Pancreas (tissue), 10 donors: ENCODE results near the gene PPY. TPM values are rescaled to one million over a fixed set of nuclear protein-coding genes. Genes with fewer than 3 reads are reported as not detected.

ENCODE experiments used
- ATAC-seq, 4 donors: fragments of 200-7000 bp; cut with Tn5 transposase; one replicate each; pipeline versions ENCODE4 v1.8.0 to v1.9.1; 2020; ENCODE audit warnings: mild to moderate bottlenecking in 4 of 4, moderate library complexity in 4 of 4
- DNase-seq, 6 donors: peaks; one replicate each; pipeline ENCODE4 v3.0.0-alpha.2; 2020
- FAIRE-seq: peaks from 2 replicates; lab custom pipeline; 2012; peaks lifted over from hg19 to GRCh38; lab: Jason Lieb, UNC
- H3K27ac ChIP-seq, 4 donors: fragments of 200-600 bp; sonication (generic); 1 replicate in 3 of 4; 2 replicates in 1 of 4; pipeline versions ENCODE4 v1.5.0 to v1.8.0; 2020
- H3K27me3 ChIP-seq, 4 donors: fragments of 200-600 bp; one replicate each; pipeline ENCODE4 v1.8.0; 2021
- H3K36me3 ChIP-seq, 3 donors: fragments of 200-600 bp; sonication (generic) in 1 of 3; one replicate each; pipeline versions ENCODE4 v1.5.0 to v1.8.0; 2020 to 2021
- H3K4me1 ChIP-seq, 3 donors: fragments of 200-600 bp; one replicate each; pipeline ENCODE4 v1.8.0; 2021
- H3K4me3 ChIP-seq, 4 donors: fragments of 200-600 bp; sonication (generic) in 2 of 4; one replicate each; pipeline versions ENCODE4 v1.5.0 to v1.8.0; 2020 to 2021
- H3K9me3 ChIP-seq, 4 donors: fragments of 200-600 bp; one replicate each; pipeline ENCODE4 v1.8.0; 2021
- CTCF ChIP-seq, 4 donors: fragments of 200-600 bp; sonication (generic) in 3 of 4; IDR thresholded peaks; one replicate each; pipeline versions ENCODE4 v1.5.0 to v1.8.0; 2021; ENCODE audit warnings: antibody characterized with exemption in 4 of 4
- WGBS, 2 donors: extraction: QIAGEN DNeasy Blood & Tissue Kit; methylation state at CpG; one replicate each; pipeline ENCODE4 v1.1.7; 2013; 5-methylcytosine and 5-hydroxymethylcytosine counted together
- intact Hi-C, 3 donors: fragments of 100-400 bp; cut with DNase I; formaldehyde crosslinking; loops; one replicate each; pipeline versions ENCODE4 v1.11.1 to v1.14.2; 2022
- polyA plus RNA-seq, 2 donors: library from polyadenylated mRNA; stranded (reverse); fragments of 200-250 nt; gene quantifications; one replicate each; pipeline ENCODE4 v1.2.3, GENCODE V29; 2013
- total RNA-seq, 6 donors: library from RNA; stranded (reverse); fragmentation: NEBNext Ultra II Directional in 4 of 6; extraction: Animal tissue kit (Norgen Biotek cat#: 25700) in 4 of 6; gene quantifications; one replicate each; pipeline versions ENCODE4 v1.2.1 to v1.2.4, GENCODE V29; 2021 to 2023
- donor health status: healthy with polysubstance abuse.
- donor health status: DM: no; HTN: no; CAD: no; lungs with moderate emphysema.
- donor health status: DM: no; HTN: no; CAD: no.
- donor health status: control.
- donor health status: control.
- donor health status: Bipolar disorder and iron deficiency.
- donor health status: DM: yes; HTN: yes; CAD: no.
- donor health status: DM: no; HTN: no; CAD: no.
- donor health status: DM: no; HTN: no; CAD: no.
- donor health status: DM: yes; HTN: yes; CAD: no.

Gene PPY
- total and polyA plus RNA-seq, 8 donors: 7.2 to 392 (median 35.7) TPM

- intact Hi-C loops: no loop called here
- no peaks in the 10 kb centered on the region for H3K27me3 ChIP-seq
- H3K36me3 ChIP-seq: no peaks in the 10 kb centered on the region
- no peak overlapping the region for H3K27ac ChIP-seq
- H3K4me3 ChIP-seq: peak overlapping the region in 3 of 4 donors; percentile 15 to 44 (median 40)
- peaks cover 0 to 6% (median 0%) of the 10 kb centered on the region in 3 donors for H3K4me1 ChIP-seq
- 6% methylated on average over 42 of the region's 42 CpGs for WGBS, 2 donors
- no peak for TF ChIP-seq CTCF (IDR thresholded peaks at IDR 0.05)
- no peak for FAIRE-seq
- ATAC-seq: peak; percentile 30 to 59 (median 38)
- DNase-seq: peak in 3 of 6 donors; percentile 26 to 69 (median 43)
- H3K9me3 ChIP-seq: no peaks in the 10 kb centered on the region
Measured at GRCh38 chr17:43927060-43927864, 15.0 kb downstream of the PPY start.

GRCh38 chr17:43924558-43924957 is 17.7 kb downstream of the PPY start:
- H3K27me3 ChIP-seq: no peaks in the 10 kb centered on the region
- intact Hi-C loops: no loop called here

GRCh38 chr17:43920500-43921095 is 21.7 kb downstream of the PPY start:
- FAIRE-seq: no peak
- Histone ChIP-seq H3K9me3 (no peaks in the 10 kb centered on the region), H3K27me3 (no peaks in the 10 kb centered on the region), H3K4me1 (no peaks in the 10 kb centered on the region), H3K4me3 (no peak overlapping the region), H3K36me3 (no peaks in the 10 kb centered on the region), H3K27ac (no peak overlapping the region)
- WGBS, 2 donors: 36 to 37% methylated on average over 10 of the region's 10 CpGs
- intact Hi-C loops: no loop called here
- DNase-seq: no peak
- TF ChIP-seq CTCF (IDR thresholded peaks at IDR 0.05): no peak
- ATAC-seq: peak in 2 of 4 donors; percentile 36 to 67

More at GRCh38 chr17:43924558-43924957, 17.7 kb downstream of the PPY start:
- Histone ChIP-seq H3K27ac (no peak overlapping the region), H3K4me1 (no peaks in the 10 kb centered on the region), H3K4me3 (no peak overlapping the region), H3K9me3 (no peaks in the 10 kb centered on the region), H3K36me3 (no peaks in the 10 kb centered on the region)
- FAIRE-seq (no peak), DNase-seq (no peak), ATAC-seq (no peak)
- TF ChIP-seq CTCF (IDR thresholded peaks at IDR 0.05): no peak
- 65 to 66% methylated on average over 2 of the region's 2 CpGs for WGBS, 2 donors

GRCh38 chr17:43918026-43918389 is 24.3 kb downstream of the PPY start:
- intact Hi-C loops: no loop called here
- 71 to 75% methylated on average over 13 of the region's 13 CpGs for WGBS, 2 donors
- Histone ChIP-seq H3K4me3 (no peak overlapping the region), H3K27me3 (no peaks in the 10 kb centered on the region), H3K9me3 (no peaks in the 10 kb centered on the region), H3K36me3 (no peaks in the 10 kb centered on the region), H3K4me1 (no peaks in the 10 kb centered on the region), H3K27ac (no peak overlapping the region)
- DNase-seq (no peak), FAIRE-seq (no peak), ATAC-seq (no peak)
- TF ChIP-seq CTCF (IDR thresholded peaks at IDR 0.05): no peak
